Fibroblast of villous mesenchyme (primary cell): ENCODE data around the gene RPL14. TPM values are rescaled to one million over a fixed set of nuclear protein-coding genes. Genes with fewer than 3 reads are reported as not detected.

ENCODE experiments used
- DNase-seq: peaks from one replicate; pipeline ENCODE4 v3.0.0-alpha.2; 2010; ENCODE audit warnings: low read depth
- H3K4me3 ChIP-seq: 2 replicates; pipeline ENCODE4 v1.5.1; 2011; ENCODE audit warnings: low read depth, mild to moderate bottlenecking, low read length
- CTCF ChIP-seq: IDR thresholded peaks from 2 replicates; pipeline ENCODE4 v1.5.1; 2012; ENCODE audit warnings: low read depth, mild to moderate bottlenecking, low read length; ENCODE audit not compliant: insufficient read depth
- total RNA-seq: library from RNA; depleted of rRNA; stranded (reverse); fragments of >200 nt; gene quantifications from 2 replicates; pipeline ENCODE4 v1.2.3, GENCODE V29; 2012

RPL14 gene
- 156 and 209 TPM in 2 replicates for total RNA-seq

DNA sequence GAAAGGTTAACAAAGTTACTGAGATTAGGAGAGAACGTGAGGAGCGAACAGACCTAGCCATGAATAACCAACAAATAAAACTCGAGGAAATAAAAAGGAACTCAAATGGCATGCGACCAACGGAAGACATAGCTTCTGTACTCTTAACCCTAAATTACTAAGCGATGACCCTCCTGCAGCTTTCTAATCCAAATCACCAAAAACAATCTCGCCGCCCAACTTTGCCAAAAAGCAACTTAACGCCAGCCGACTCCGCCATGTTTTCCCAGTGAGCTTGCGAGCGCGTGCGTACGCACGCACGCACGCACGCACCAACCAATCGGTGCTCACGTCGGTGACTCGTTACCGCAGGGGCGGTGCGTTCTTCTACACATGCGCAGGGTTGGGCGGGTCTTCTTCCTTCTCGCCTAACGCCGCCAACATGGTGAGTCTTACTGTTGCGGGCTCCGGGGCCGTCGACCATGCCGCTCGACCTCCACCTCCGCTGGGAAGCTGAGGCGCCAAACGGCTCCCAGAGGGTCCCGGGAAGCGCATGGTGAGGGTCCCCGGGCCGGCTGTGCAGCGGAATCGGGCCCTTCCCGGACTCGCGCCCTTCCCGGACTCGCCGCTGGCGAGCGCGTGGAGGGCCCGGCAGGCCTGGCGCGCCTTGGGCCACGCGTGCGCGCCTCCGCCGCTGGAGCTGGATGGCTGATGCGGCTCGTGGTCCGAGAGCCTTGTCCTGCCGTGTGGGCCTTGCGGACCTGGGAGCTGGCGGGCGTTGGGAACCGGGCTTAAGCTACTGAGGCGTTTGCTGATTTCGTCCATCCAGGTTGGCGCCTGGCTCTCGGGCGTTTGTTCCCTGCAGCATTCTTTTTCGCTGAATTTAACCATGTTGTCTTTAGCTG, at the start of gene RPL14:
TSS of gene RPL14 (plus strand) at position 400 of the 884 bp plus-strand sequence. CDS start at position 533, 133 bp downstream.
- DNase-seq: peak; percentile 96
- peak within 1 kb of the TSS; percentile 86 for H3K4me3 ChIP-seq
- no peak for TF ChIP-seq CTCF

DNA sequence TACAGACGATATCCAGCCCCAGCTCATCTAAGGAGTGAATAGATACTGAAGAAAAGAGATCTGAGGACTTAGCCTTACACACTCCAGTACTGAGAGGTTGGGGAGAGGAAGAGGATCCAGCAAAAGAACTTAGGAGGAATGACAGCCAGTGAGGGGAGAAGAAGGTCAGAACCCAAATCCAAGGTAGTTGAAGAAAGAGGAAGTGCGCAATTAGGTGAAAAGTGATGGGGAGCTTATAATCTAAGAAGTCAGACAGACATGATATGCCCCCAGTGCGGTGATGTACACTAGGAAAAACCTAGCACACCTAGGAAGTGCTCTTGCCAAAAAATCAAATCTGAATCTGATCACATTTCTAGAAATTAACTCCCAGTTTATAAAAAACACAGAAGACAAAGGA, 49.5 kb upstream of the RPL14 start:
- H3K4me3 ChIP-seq: no peak overlapping the region
- no peak for TF ChIP-seq CTCF
- DNase-seq: no peak

- no peak overlapping the region for H3K4me3 ChIP-seq
- no peak for TF ChIP-seq CTCF
- no peak for DNase-seq
Measured at GRCh38 chr3:40414270-40414669, 42.9 kb upstream of the RPL14 start.

DNA sequence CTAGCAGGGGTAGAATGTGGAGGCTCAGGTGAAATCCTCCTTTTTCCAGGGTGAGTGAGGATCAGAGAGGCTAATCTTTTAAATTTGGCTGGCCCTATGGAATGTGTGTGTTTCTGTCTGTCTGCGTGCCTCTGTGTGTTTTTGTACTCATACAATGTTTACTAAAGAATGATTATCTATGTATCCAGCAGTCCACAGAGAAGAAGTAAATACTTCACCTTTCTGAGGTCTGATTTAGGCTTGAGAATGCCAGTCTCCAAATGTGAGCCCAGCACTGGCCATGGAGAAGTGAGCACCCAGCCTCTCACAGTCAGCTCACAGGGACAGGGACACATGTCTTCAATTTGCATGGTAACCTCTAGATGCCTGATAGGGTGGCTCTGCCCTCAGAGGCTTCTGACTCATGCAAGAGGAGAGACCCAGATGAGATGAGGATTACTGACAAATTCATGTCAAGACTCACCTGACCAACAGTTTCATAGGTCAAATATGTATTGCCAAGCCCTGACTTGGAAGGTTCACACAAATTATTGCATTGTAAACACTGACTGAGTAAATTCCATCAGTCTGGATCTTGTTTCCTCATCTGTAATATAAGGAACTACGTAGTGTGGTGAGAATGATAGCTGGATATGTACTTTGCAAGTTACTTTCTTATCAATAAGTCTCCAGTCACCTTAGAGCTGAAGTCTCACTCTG, 39.1 kb upstream of the RPL14 start:
- no peak for DNase-seq
- no peak overlapping the region for H3K4me3 ChIP-seq
- no peak for TF ChIP-seq CTCF

DNA sequence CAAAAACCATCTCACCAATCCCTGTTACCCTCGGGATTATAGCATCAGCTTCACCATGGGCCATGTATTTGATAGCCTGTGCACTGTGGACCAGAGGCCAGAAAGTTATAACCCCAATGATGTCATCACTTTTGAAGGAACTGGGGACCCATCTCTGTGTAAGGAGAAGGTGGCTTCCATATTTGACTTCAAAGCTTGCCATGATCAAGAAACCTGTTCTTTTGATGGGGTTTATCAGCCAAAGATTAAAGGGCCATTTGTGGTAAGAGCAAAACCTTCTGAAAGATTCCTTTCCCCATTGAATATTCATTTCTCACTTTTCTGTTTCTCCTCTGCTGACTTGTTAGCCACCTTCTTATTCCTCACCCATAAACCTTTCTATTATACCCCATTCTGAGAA, 34.3 kb upstream of the RPL14 start:
- no peak overlapping the region for H3K4me3 ChIP-seq
- no peak for DNase-seq
- no peak for TF ChIP-seq CTCF

- no peak for DNase-seq
- no peak overlapping the region for H3K4me3 ChIP-seq
- no peak for TF ChIP-seq CTCF
Measured at GRCh38 chr3:40427045-40427669, 30.0 kb upstream of the RPL14 start.
